ENCODE measurements around the gene GALP. TPM values are rescaled to one million over a fixed set of nuclear protein-coding genes. Genes with fewer than 3 reads are reported as not detected.
A peak's percentile ranks its signal among the peaks of the same experiment; 100 is the strongest.
"Not testable (repeated sequence)": the region's sequence is repeated elsewhere in the genome, so short reads cannot be mapped to it uniquely, and the experiment has no call there.

The GALP gene
- total RNA-seq, 1 donor from 2014 or later: not detected

DNA sequence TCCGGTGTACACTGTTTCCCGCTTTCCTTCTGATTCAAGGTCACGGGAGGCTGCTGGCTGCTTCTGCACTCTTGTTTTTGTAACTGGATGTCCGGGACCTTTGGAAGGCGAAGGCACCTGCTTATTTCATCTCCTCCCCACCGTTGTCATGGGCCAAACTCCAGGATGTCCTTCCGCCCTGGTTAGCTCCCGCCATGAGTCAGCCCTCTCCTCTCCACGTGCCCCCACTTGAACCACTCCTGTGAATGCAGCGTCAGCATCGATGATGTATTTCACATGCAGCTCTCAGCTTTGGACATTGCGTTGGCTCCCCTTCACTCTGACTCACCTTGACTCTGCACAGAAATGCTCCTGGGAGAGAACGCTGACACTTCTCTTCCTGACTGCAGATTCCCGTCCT is 5.5 kb upstream of the GALP start:
- Mint-ChIP-seq H3K27me3 (peaks cover 17% of the 10 kb centered on the region), H3K9me3 (ENCODE audit: low read depth) (no peaks in the 10 kb centered on the region), H3K4me3 (ENCODE audit: low read depth) (no peak overlapping the region), H3K4me1 (ENCODE audit: low read depth) (no peaks in the 10 kb centered on the region), H3K36me3 (ENCODE audit: insufficient read depth) (no peaks in the 10 kb centered on the region), H3K27ac (no peak overlapping the region)
- DNase-seq (ENCODE audit: low spot score, unreplicated experiment): no peak
- TF ChIP-seq, protein P1, sequence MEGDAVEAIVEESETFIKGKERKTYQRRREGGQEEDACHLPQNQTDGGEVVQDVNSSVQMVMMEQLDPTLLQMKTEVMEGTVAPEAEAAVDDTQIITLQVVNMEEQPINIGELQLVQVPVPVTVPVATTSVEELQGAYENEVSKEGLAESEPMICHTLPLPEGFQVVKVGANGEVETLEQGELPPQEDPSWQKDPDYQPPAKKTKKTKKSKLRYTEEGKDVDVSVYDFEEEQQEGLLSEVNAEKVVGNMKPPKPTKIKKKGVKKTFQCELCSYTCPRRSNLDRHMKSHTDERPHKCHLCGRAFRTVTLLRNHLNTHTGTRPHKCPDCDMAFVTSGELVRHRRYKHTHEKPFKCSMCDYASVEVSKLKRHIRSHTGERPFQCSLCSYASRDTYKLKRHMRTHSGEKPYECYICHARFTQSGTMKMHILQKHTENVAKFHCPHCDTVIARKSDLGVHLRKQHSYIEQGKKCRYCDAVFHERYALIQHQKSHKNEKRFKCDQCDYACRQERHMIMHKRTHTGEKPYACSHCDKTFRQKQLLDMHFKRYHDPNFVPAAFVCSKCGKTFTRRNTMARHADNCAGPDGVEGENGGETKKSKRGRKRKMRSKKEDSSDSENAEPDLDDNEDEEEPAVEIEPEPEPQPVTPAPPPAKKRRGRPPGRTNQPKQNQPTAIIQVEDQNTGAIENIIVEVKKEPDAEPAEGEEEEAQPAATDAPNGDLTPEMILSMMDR (IDR thresholded peaks at IDR 0.05; ENCODE audit: unreplicated experiment): no peak

DNA sequence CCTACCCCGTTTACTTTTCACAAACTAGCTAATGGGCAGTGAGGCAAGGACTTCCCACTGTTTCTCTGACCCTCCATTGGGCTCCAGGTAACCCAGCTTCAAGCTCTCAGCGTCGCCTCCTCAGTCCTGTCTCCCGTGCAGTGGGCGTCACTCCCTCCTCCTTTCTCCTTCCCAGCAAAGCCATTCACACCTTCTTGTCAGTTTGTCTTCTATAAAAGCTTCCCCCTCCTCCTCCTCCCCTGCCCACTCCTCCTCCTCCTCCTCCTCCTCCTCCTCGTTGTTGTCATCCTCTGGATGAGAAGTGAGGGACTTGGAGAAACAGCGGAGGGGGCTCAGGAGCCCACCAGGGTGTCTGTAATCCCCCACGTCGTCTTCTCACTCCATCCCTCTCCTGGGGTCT is 1.7 kb upstream of the GALP start:
- Mint-ChIP-seq H3K36me3 (ENCODE audit: insufficient read depth) (no peaks in the 10 kb centered on the region), H3K4me1 (ENCODE audit: low read depth) (no peaks in the 10 kb centered on the region), H3K4me3 (ENCODE audit: low read depth) (no peak overlapping the region), H3K9me3 (ENCODE audit: low read depth) (no peaks in the 10 kb centered on the region), H3K27ac (peak overlapping the region; percentile 69), H3K27me3 (peaks cover 23% of the 10 kb centered on the region)
- TF ChIP-seq, protein P1 (IDR thresholded peaks at IDR 0.05; ENCODE audit: unreplicated experiment): no peak
- DNase-seq (ENCODE audit: low spot score, unreplicated experiment): no peak

DNA sequence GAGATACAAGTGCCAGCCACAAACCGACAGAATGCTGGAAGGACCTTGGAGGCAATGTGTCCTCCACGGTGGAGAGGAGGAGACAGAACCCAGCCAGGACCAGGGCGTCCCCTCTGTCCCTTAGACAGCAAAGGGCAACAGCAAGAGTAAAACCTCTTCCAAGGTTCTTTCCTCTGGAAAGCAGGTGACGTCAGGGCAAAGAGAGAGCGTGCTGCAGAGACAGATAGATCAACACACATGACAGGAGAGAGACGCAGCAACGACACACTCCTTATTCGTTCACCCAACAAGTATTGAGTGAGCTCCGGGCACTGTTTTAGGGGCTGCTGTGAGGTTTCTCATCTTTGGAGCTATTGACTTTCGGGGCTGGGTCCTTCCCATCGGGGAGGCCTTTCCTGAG is 1.3 kb upstream of the GALP start:
- Mint-ChIP-seq H3K27me3 (peaks cover 23% of the 10 kb centered on the region), H3K4me3 (ENCODE audit: low read depth) (no peak overlapping the region), H3K27ac (peak overlapping the region; percentile 69), H3K9me3 (ENCODE audit: low read depth) (no peaks in the 10 kb centered on the region), H3K36me3 (ENCODE audit: insufficient read depth) (no peaks in the 10 kb centered on the region), H3K4me1 (ENCODE audit: low read depth) (no peaks in the 10 kb centered on the region)
- TF ChIP-seq, protein P1 (IDR thresholded peaks at IDR 0.05; ENCODE audit: unreplicated experiment): no peak
- DNase-seq (ENCODE audit: low spot score, unreplicated experiment): no peak

DNA sequence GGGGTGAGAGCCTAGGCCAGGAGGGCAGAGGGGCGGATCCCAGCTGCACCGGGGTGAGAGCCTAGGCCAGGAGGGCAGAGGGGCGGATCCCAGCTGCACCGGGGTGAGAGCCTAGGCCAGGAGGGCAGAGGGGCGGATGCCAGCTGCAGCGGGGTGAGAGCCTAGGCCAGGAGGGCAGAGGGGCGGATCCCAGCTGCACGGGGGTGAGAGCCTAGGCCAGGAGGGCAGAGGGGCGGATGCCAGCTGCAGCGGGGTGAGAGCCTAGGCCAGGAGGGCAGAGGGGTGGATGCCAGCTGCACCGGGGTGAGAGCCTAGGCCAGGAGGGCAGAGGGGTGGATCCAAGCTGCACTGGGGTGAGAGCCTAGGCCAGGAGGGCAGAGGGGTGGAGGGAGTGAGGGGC is 502 bp downstream of the GALP start:
- not testable (repeated sequence) for H3K36me3 Mint-ChIP-seq (ENCODE audit: insufficient read depth); H3K4me3 Mint-ChIP-seq (ENCODE audit: low read depth); DNase-seq (ENCODE audit: low spot score, unreplicated experiment); H3K4me1 Mint-ChIP-seq (ENCODE audit: low read depth); H3K9me3 Mint-ChIP-seq (ENCODE audit: low read depth); H3K27ac Mint-ChIP-seq
- H3K27me3 Mint-ChIP-seq: peaks cover 26% of the 10 kb centered on the region

DNA sequence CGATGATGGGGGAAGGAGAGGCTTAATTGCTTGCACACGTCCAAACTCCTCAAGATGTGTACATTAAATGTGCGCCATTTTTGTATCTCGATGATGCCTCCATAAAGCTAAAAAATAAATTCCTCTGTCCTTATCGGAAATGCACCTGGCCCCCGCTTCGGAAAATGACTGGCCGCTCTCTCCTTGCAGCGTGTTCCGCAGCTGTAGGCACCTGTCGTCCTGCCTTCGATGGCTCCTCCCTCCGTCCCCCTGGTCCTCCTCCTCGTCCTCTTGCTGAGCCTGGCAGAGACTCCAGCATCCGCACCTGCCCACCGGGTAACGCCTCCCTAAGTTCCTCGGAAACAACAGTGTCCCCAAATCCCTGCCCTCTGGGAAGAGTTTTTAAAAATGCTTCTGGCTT is 1.1 kb downstream of the GALP start:
- no peaks in the 10 kb centered on the region for H3K4me1 Mint-ChIP-seq (ENCODE audit: low read depth)
- H3K27me3 Mint-ChIP-seq: peaks cover 28% of the 10 kb centered on the region
- TF ChIP-seq, protein P1 (IDR thresholded peaks at IDR 0.05; ENCODE audit: unreplicated experiment): no peak
- DNase-seq (ENCODE audit: low spot score, unreplicated experiment): no peak
- no peaks in the 10 kb centered on the region for H3K36me3 Mint-ChIP-seq (ENCODE audit: insufficient read depth)
- H3K9me3 Mint-ChIP-seq (ENCODE audit: low read depth): no peaks in the 10 kb centered on the region
- H3K4me3 Mint-ChIP-seq (ENCODE audit: low read depth): no peak overlapping the region
- no peak overlapping the region for H3K27ac Mint-ChIP-seq

DNA sequence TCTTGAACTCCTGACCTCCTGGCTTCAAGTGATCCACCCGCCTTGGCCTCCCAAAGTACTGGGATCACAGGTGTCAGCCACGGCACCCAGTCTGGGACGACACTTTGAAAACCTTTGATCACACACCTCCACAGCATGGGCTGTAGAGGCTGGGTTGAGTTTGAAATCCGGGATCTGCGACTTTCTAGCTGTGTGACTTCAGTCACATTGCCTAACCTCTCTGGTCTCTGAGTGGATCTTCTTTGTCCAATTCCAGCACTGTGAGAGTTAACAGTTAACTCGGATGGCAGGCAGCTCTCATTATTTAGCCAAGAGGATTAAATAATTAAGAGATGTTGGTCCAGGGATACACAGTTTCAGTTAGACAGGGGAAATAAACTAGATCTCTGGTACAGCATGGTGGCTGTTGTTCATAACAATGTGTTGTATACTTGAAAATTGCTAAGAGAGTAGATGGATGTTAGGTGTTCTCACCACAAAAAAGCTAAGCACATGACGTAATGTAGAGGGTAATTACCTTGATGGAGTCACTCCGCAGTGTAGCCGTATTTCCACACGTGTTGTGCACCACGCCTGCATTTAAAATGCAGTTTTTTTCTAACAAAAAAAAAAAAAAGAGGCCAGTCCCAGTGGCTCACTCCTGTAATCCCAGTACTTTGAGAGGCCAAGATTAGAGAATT is 1.9 kb downstream of the GALP start:
- Mint-ChIP-seq H3K27ac (no peak overlapping the region), H3K9me3 (ENCODE audit: low read depth) (no peaks in the 10 kb centered on the region), H3K4me1 (ENCODE audit: low read depth) (no peaks in the 10 kb centered on the region), H3K4me3 (ENCODE audit: low read depth) (no peak overlapping the region), H3K27me3 (peaks cover 28% of the 10 kb centered on the region), H3K36me3 (ENCODE audit: insufficient read depth) (no peaks in the 10 kb centered on the region)
- DNase-seq (ENCODE audit: low spot score, unreplicated experiment): no peak
- TF ChIP-seq, protein P1 (IDR thresholded peaks at IDR 0.05; ENCODE audit: unreplicated experiment): no peak

All from progenitor cell of endocrine pancreas (in vitro differentiated cells).